Measurements from ENCODE around the gene DBX1. TPM values are rescaled to one million over a fixed set of nuclear protein-coding genes. Genes with fewer than 3 reads are reported as not detected.

DBX1 gene
- total and polyA plus RNA-seq, 4 donors, result not detected

DNA sequence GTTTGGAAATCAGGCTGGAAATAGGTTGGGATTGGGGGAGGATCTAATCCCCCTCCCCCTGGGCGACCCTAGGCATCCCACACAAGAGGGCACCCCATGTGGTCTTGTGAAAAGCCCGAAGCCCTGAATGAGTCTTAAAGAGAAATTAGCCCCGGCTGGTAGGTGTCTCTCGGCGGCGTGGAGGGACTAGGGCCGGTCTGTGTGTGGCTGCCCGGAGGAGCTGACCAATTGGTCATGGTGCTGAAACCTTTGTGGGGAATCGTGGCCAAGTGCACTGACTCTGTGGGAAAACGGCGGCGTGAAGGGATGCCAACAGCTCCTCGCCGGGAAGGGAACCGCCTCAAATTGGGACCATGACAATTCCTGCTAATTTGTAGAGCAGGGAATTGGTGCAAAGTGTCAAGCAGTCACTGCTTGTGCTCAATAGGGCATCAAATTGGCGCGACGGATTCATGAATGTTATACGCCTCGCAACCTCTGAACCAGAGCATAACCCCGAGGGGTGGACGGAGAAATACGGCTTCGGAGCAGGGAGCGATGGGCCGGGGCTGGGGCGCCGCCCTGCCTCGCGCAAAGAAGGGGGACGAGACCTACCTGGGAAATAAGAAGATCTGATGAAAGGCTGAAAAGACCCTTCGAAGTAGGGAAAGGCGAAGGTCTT, 1.5 kb downstream of the DBX1 start:
- Histone ChIP-seq H3K36me3 (ENCODE audit: control insufficient read depth in 4 of 4, insufficient read depth in 3 of 4, low read depth in 1 of 4, low read length in 3 of 4) (no peaks in the 10 kb centered on the region), H3K4me1 (ENCODE audit: control insufficient read depth in 4 of 4, insufficient read depth in 4 of 4, low read length in 3 of 4) (peaks cover 13 to 24% (median 14%) of the 10 kb centered on the region in 4 donors), H3K4me3 (ENCODE audit: low read depth in 1 of 3, low read length in 3 of 3) (no peak overlapping the region), H3K9ac (ENCODE audit: low read depth in 1 of 2, low read length in 2 of 2) (no peak overlapping the region), H3K27me3 (ENCODE audit: control insufficient read depth in 4 of 4, insufficient read depth in 4 of 4, low read length in 3 of 4) (peaks cover 15 to 47% (median 26%) of the 10 kb centered on the region in 4 donors), H3K9me3 (ENCODE audit: control insufficient read depth in 4 of 4, low read length in 3 of 4) (peaks cover 0 to 4% (median 1%) of the 10 kb centered on the region in 4 donors), H3K27ac (ENCODE audit: low read depth in 1 of 2, low read length in 2 of 2) (no peak overlapping the region)
- TF ChIP-seq HNF4G (IDR thresholded peaks at IDR 0.05), result no peak
- TF ChIP-seq, protein P1, sequence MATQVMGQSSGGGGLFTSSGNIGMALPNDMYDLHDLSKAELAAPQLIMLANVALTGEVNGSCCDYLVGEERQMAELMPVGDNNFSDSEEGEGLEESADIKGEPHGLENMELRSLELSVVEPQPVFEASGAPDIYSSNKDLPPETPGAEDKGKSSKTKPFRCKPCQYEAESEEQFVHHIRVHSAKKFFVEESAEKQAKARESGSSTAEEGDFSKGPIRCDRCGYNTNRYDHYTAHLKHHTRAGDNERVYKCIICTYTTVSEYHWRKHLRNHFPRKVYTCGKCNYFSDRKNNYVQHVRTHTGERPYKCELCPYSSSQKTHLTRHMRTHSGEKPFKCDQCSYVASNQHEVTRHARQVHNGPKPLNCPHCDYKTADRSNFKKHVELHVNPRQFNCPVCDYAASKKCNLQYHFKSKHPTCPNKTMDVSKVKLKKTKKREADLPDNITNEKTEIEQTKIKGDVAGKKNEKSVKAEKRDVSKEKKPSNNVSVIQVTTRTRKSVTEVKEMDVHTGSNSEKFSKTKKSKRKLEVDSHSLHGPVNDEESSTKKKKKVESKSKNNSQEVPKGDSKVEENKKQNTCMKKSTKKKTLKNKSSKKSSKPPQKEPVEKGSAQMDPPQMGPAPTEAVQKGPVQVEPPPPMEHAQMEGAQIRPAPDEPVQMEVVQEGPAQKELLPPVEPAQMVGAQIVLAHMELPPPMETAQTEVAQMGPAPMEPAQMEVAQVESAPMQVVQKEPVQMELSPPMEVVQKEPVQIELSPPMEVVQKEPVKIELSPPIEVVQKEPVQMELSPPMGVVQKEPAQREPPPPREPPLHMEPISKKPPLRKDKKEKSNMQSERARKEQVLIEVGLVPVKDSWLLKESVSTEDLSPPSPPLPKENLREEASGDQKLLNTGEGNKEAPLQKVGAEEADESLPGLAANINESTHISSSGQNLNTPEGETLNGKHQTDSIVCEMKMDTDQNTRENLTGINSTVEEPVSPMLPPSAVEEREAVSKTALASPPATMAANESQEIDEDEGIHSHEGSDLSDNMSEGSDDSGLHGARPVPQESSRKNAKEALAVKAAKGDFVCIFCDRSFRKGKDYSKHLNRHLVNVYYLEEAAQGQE (IDR thresholded peaks at IDR 0.05), result peak; percentile 99
- no peak for TF ChIP-seq EGR1 (IDR thresholded peaks at IDR 0.05; ENCODE audit: low read depth in 2 of 2)
- no peak for TF ChIP-seq TAF1 (conservative IDR thresholded peaks at IDR 0.05)
- peak; percentile 48 for DNase-seq (ENCODE audit: low spot score)
- 9% methylated on average over 33 of the region's 33 CpGs for WGBS

DNA sequence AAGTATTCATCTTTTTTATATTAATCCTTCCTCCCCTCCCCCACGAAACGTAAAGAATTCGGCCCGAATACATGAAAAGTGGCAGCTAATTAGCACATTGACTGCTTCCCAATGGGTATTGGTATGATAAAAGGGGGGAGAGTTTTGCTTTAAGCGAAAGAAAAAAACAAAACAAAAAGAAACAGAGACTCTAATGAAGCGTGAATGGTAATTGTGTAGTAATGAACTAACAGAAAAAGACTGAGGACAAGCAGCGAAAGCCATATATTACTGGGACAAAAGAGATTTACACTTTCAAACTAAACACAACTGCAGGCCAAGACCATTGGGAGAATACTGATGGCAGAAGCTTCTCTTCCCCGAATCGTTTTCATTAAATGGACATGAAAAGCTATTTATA, 2.5 kb downstream of the DBX1 start:
- peaks cover 0 to 4% (median 1%) of the 10 kb centered on the region in 4 donors for H3K9me3 ChIP-seq (ENCODE audit: control insufficient read depth in 4 of 4, low read length in 3 of 4)
- H3K36me3 ChIP-seq (ENCODE audit: control insufficient read depth in 4 of 4, insufficient read depth in 3 of 4, low read depth in 1 of 4, low read length in 3 of 4), result no peaks in the 10 kb centered on the region
- H3K27me3 ChIP-seq (ENCODE audit: control insufficient read depth in 4 of 4, insufficient read depth in 4 of 4, low read length in 3 of 4), result peaks cover 14 to 47% (median 26%) of the 10 kb centered on the region in 4 donors
- peaks cover 7 to 14% (median 11%) of the 10 kb centered on the region in 4 donors for H3K4me1 ChIP-seq (ENCODE audit: control insufficient read depth in 4 of 4, insufficient read depth in 4 of 4, low read length in 3 of 4)
- 10% methylated on average over 9 of the region's 9 CpGs for WGBS
- no peak overlapping the region for H3K27ac ChIP-seq (ENCODE audit: low read depth in 1 of 2, low read length in 2 of 2)
- no peak for DNase-seq (ENCODE audit: low spot score)
- H3K9ac ChIP-seq (ENCODE audit: low read depth in 1 of 2, low read length in 2 of 2), result no peak overlapping the region
- TF ChIP-seq HNF4A (conservative IDR thresholded peaks at IDR 0.05), result no peak
- TF ChIP-seq, protein P2, sequence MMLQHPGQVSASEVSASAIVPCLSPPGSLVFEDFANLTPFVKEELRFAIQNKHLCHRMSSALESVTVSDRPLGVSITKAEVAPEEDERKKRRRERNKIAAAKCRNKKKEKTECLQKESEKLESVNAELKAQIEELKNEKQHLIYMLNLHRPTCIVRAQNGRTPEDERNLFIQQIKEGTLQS (IDR thresholded peaks at IDR 0.05), result no peak
- TF ChIP-seq, protein P3, sequence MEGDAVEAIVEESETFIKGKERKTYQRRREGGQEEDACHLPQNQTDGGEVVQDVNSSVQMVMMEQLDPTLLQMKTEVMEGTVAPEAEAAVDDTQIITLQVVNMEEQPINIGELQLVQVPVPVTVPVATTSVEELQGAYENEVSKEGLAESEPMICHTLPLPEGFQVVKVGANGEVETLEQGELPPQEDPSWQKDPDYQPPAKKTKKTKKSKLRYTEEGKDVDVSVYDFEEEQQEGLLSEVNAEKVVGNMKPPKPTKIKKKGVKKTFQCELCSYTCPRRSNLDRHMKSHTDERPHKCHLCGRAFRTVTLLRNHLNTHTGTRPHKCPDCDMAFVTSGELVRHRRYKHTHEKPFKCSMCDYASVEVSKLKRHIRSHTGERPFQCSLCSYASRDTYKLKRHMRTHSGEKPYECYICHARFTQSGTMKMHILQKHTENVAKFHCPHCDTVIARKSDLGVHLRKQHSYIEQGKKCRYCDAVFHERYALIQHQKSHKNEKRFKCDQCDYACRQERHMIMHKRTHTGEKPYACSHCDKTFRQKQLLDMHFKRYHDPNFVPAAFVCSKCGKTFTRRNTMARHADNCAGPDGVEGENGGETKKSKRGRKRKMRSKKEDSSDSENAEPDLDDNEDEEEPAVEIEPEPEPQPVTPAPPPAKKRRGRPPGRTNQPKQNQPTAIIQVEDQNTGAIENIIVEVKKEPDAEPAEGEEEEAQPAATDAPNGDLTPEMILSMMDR (IDR thresholded peaks at IDR 0.05; ENCODE audit: low read depth, low read length, missing input control), result no peak
- no peak for TF ChIP-seq JUND (IDR thresholded peaks at IDR 0.05)
- TF ChIP-seq YY1 (IDR thresholded peaks at IDR 0.05), result no peak
- peak overlapping the region in 1 of 3 donors; percentile 34 for H3K4me3 ChIP-seq (ENCODE audit: low read depth in 1 of 3, low read length in 3 of 3)

DNA sequence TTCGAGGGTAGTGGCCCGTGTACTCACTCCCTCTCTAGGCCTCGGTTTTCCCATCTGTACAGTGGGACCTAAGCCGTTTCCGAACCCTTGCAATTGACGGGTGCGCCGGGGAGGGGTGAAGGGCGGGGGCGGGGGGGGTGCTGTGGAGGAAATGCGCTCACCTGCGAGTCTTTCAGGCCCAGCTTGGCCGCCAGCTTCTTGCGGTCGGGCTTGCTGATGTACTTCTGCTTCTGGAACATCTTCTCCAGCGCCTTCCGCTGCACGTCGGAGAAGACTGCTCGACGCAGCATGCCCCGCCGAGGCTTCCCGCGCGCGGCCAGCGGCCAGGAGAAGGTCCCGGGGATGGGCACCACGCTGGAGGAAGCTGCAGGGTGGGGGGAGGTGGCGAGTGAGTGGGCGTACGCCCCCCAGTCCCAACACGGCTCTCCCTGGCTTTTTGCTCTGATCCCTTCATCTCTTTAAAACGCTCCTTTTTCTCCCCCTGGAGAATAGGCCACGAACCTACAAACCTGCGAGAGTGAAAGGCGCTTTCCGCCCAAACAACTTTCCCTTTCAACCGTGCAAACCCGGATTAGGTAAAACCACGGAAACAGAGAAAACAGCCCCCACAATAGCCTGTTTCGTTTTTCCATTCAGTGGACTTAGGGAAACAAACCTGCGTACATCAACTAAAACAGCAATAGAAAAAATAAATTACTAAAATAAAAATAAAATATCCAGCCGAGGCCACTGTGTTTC, 3.2 kb downstream of the DBX1 start:
- Histone ChIP-seq H3K4me3 (ENCODE audit: low read depth in 1 of 3, low read length in 3 of 3) (peak overlapping the region in 2 of 3 donors; percentile 6 to 34), H3K27ac (ENCODE audit: low read depth in 1 of 2, low read length in 2 of 2) (no peak overlapping the region), H3K36me3 (ENCODE audit: control insufficient read depth in 4 of 4, insufficient read depth in 3 of 4, low read depth in 1 of 4, low read length in 3 of 4) (no peaks in the 10 kb centered on the region), H3K27me3 (ENCODE audit: control insufficient read depth in 4 of 4, insufficient read depth in 4 of 4, low read length in 3 of 4) (peaks cover 8 to 42% (median 23%) of the 10 kb centered on the region in 4 donors), H3K9ac (ENCODE audit: low read depth in 1 of 2, low read length in 2 of 2) (no peak overlapping the region), H3K4me1 (ENCODE audit: control insufficient read depth in 4 of 4, insufficient read depth in 4 of 4, low read length in 3 of 4) (peaks cover 7 to 14% (median 11%) of the 10 kb centered on the region in 4 donors), H3K9me3 (ENCODE audit: control insufficient read depth in 4 of 4, low read length in 3 of 4) (peaks cover 0 to 4% (median 1%) of the 10 kb centered on the region in 4 donors)
- no peak for DNase-seq (ENCODE audit: low spot score)
- WGBS, result 4% methylated on average over 45 of the region's 45 CpGs
- TF ChIP-seq GABPA (IDR thresholded peaks at IDR 0.05 in 1 of 2, conservative IDR thresholded peaks at IDR 0.05 in 1 of 2), result no peak
- no peak for TF ChIP-seq JUND (IDR thresholded peaks at IDR 0.05)
- TF ChIP-seq RAD21 (IDR thresholded peaks at IDR 0.05), result no peak
- TF ChIP-seq, protein P1 (IDR thresholded peaks at IDR 0.05), result no peak
- TF ChIP-seq, protein P3 (IDR thresholded peaks at IDR 0.05; ENCODE audit: low read depth, low read length, missing input control), result no peak
- no peak for TF ChIP-seq SP1 (IDR thresholded peaks at IDR 0.05)
